Esophagus (tissue), 2 donors: ENCODE measurements around the gene GCN1. TPM values are rescaled to one million over a fixed set of nuclear protein-coding genes. Genes with fewer than 3 reads are reported as not detected.
"Not testable (repeated sequence)": the region's sequence is repeated elsewhere in the genome, so short reads cannot be mapped to it uniquely, and the experiment has no call there.

Experiments used
- H3K27ac ChIP-seq, 2 donors: one replicate each; pipeline ENCODE4 v1.5.1; 2013; ENCODE audit warnings: low read depth in 2 of 2, mild to moderate bottlenecking in 2 of 2, inconsistent platforms in 1 of 2, low read length in 1 of 2, moderate library complexity in 1 of 2
- H3K27me3 ChIP-seq, 2 donors: one replicate each; pipeline ENCODE4 v1.6.1; 2013; ENCODE audit warnings: low read length in 2 of 2, control low read depth in 1 of 2, mild to moderate bottlenecking in 1 of 2; ENCODE audit not compliant: insufficient read depth in 2 of 2, control insufficient read depth in 1 of 2
- H3K36me3 ChIP-seq, 2 donors: one replicate each; pipeline ENCODE4 v1.6.1; 2013; ENCODE audit warnings: low read length in 1 of 2; ENCODE audit not compliant: control insufficient read depth in 2 of 2, insufficient read depth in 2 of 2
- H3K4me1 ChIP-seq, 2 donors: one replicate each; pipeline ENCODE4 v1.6.1; 2013; ENCODE audit warnings: low read length in 1 of 2; ENCODE audit not compliant: control insufficient read depth in 2 of 2, insufficient read depth in 2 of 2
- H3K4me3 ChIP-seq, 2 donors: one replicate each; pipeline ENCODE4 v1.5.1; 2013; ENCODE audit warnings: low read length in 2 of 2, mild to moderate bottlenecking in 2 of 2, low read depth in 1 of 2, moderate library complexity in 1 of 2
- H3K9me3 ChIP-seq, 2 donors: one replicate each; pipeline ENCODE4 v1.6.1; 2013; ENCODE audit warnings: mild to moderate bottlenecking in 2 of 2, low read depth in 1 of 2, low read length in 1 of 2, moderate library complexity in 1 of 2; ENCODE audit not compliant: control insufficient read depth in 2 of 2, insufficient read depth in 1 of 2
- WGBS, 2 donors: extraction: QIAGEN DNeasy Blood & Tissue Kit; methylation state at CpG; one replicate each; pipeline ENCODE4 v1.1.7; 2013; 5-methylcytosine and 5-hydroxymethylcytosine counted together
- polyA plus RNA-seq, 2 donors: library from polyadenylated mRNA; stranded (reverse); fragments of 200-250 nt; gene quantifications; one replicate each; pipeline ENCODE4 v1.2.3, GENCODE V29; 2013
- donor health status: healthy with polysubstance abuse.
- donor health status: Bipolar disorder and iron deficiency.

GCN1 gene
- polyA plus RNA-seq, 2 donors: 22.9 to 28.1 TPM

DNA sequence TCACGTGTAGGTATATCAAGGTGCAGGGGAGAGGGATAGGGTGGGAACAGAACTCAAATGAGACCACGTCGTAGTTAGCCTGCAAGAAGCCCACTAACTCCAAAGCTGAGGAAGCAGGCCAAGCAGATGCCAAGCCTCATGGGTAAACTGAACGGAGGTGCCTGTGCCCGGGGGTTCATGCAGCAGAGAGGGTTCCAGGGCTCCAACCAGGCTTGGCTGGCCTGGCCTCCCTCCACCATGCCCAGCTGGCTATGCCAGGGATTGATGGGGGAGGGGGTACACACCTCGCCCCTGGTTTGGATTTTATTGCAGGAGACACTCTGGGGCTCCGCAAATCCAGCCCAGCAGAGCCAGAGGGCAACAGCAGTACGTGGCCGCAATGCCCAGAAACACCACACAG, 43.7 kb upstream of the GCN1 start:
- peaks cover 8 to 37% of the 10 kb centered on the region in 2 donors for H3K4me1 ChIP-seq
- no peaks in the 10 kb centered on the region for H3K36me3 ChIP-seq
- no peaks in the 10 kb centered on the region for H3K9me3 ChIP-seq
- H3K27ac ChIP-seq: peak overlapping the region; percentile 36 to 59
- WGBS, 2 donors: 68 to 71% methylated on average over 9 of the region's 9 CpGs
- no peaks in the 10 kb centered on the region for H3K27me3 ChIP-seq
- no peak overlapping the region for H3K4me3 ChIP-seq

DNA sequence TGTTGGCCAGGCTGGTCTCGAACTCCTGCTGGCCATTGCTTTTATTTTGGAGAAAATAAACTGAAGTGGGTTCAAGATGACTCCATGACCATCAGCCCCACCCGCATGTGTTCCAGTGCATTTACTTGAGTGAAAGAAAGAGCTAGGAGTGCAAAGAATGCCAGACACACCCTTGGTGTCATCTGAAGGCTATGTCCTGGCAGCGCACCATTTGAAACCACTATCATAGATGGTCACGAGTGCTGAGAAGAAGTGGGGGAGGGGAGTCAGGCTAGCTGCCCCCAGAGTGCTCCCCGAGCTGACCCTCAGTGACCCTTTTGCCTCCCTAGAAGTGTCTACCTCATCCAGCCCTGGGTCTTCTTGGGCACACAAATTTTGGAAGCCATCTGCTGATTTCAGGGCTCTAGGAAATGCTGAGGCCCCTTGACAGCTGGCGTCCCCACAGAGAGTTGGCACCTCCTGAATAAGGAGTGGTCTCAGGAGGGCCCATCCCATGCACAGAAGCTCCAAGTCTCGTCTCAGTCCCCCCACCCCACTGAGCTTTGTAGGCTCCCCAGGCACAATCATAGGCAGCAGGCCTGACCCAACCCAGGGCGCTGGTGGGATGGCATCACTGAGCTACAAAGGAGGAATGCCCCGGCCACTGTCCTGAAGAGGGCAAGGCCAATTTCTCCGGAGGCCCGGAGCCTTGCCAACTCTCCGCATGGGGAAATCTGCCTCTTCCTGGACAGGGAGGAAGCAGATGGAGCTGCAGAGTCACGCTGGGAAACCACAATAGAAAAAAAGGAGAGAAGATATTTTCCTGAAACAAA, 43.1 kb upstream of the GCN1 start:
- Histone ChIP-seq H3K4me1 (peaks cover 8 to 37% of the 10 kb centered on the region in 2 donors), H3K4me3 (no peak overlapping the region), H3K27ac (peak overlapping the region; percentile 36 to 59), H3K27me3 (no peaks in the 10 kb centered on the region), H3K36me3 (no peaks in the 10 kb centered on the region), H3K9me3 (no peaks in the 10 kb centered on the region)
- 53 to 61% methylated on average over 13 of the region's 13 CpGs for WGBS, 2 donors

DNA sequence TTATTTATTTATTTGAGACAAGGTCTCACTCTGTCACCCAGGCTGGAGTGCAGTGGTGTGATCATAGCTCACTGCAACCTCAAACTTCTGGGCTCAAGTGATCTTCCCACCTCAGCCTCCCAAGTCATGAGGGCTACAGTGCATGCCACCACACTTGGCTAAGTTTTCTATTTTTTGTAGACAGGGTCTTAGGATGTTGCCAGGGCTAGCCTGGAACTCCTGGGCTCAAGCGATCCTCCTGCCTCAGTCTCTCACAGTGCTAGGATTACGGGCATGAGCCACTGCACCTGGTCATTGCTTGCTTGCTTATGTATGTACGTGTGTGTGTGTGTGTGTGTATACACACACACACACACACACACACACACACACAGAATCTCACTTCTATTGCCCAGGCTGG, 42.3 kb upstream of the GCN1 start:
- H3K36me3 ChIP-seq, H3K27me3 ChIP-seq, H3K9me3 ChIP-seq, H3K4me3 ChIP-seq: not testable (repeated sequence)
- peaks cover 8 to 43% of the 10 kb centered on the region in 2 donors for H3K4me1 ChIP-seq
- WGBS, 2 donors: 84 to 87% methylated on average over 3 of the region's 3 CpGs
- H3K27ac ChIP-seq: peak overlapping the region in 1 of 2 donors; percentile 11

- peaks cover 14 to 43% of the 10 kb centered on the region in 2 donors for H3K4me1 ChIP-seq
- WGBS, 2 donors: 75 to 80% methylated on average over 18 of the region's 18 CpGs
- H3K9me3 ChIP-seq: no peaks in the 10 kb centered on the region
- H3K27me3 ChIP-seq: no peaks in the 10 kb centered on the region
- peak overlapping the region; percentile 52 to 89 for H3K27ac ChIP-seq
- no peaks in the 10 kb centered on the region for H3K36me3 ChIP-seq
- H3K4me3 ChIP-seq: no peak overlapping the region
Observed at GRCh38 chr12:120235369-120236323, 41.1 kb upstream of the GCN1 start.

GRCh38 chr12:120234643-120235368, 40.3 kb upstream of the GCN1 start:
- no peaks in the 10 kb centered on the region for H3K9me3 ChIP-seq
- H3K36me3 ChIP-seq: no peaks in the 10 kb centered on the region
- peaks cover 21 to 49% of the 10 kb centered on the region in 2 donors for H3K4me1 ChIP-seq
- H3K27me3 ChIP-seq: no peaks in the 10 kb centered on the region
- peak overlapping the region; percentile 52 to 89 for H3K27ac ChIP-seq
- H3K4me3 ChIP-seq: no peak overlapping the region
- WGBS, 2 donors: 28 to 31% methylated on average over 13 of the region's 13 CpGs

DNA sequence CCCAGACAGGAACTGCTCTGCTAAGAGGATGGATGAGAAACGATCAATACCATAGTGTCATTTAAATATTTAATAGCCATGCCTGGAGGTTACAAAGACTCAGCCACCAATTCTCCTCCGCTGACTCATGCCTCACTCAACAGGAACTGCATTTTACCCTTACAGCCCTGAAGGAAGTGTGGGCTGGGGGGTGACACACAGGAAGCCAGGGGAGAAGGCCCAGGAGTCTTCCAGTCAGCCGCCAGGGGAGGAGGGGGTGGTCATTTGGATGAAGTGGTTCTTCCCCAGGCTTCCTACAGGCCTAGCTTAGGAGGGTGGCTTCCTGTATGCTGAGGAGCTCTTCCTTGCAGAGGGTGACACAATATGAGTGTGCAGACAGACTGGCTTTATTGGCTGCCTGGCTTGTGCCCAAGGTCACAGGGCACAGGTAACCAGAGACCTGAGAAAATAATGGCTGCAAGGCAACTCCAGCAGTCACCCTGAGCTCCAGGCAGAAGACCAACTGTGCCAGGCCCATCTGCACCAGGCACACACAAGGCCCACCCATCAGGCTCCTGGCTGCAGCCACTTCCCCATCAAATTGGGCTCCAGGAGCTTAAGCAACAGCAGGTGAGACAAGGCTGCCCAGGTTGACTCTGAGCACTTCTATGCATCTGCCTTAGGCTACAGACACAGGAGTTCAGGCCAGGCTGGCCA, 36.9 kb upstream of the GCN1 start:
- Histone ChIP-seq H3K27ac (peak overlapping the region; percentile 61 to 90), H3K27me3 (no peaks in the 10 kb centered on the region), H3K4me3 (no peak overlapping the region), H3K36me3 (no peaks in the 10 kb centered on the region), H3K9me3 (no peaks in the 10 kb centered on the region), H3K4me1 (peaks cover 28 to 44% of the 10 kb centered on the region in 2 donors)
- WGBS, 2 donors: 15 to 21% methylated on average over 3 of the region's 3 CpGs

GRCh38 chr12:120230974-120231315, 36.4 kb upstream of the GCN1 start:
- H3K27ac ChIP-seq: peak overlapping the region; percentile 61 to 90
- no peaks in the 10 kb centered on the region for H3K36me3 ChIP-seq
- no peaks in the 10 kb centered on the region for H3K9me3 ChIP-seq
- H3K4me3 ChIP-seq: no peak overlapping the region
- 38 to 55% methylated on average over 6 of the region's 6 CpGs for WGBS, 2 donors
- peaks cover 28 to 45% of the 10 kb centered on the region in 2 donors for H3K4me1 ChIP-seq
- H3K27me3 ChIP-seq: no peaks in the 10 kb centered on the region

- peaks cover 26 to 44% of the 10 kb centered on the region in 2 donors for H3K4me1 ChIP-seq
- 28 to 33% methylated on average over 9 of the region's 9 CpGs for WGBS, 2 donors
- no peak overlapping the region for H3K4me3 ChIP-seq
Observed at GRCh38 chr12:120230326-120230973, 35.9 kb upstream of the GCN1 start.

More at GRCh38 chr12:120230326-120230973, 35.9 kb upstream of the GCN1 start:
- H3K36me3 ChIP-seq: no peaks in the 10 kb centered on the region
- peak overlapping the region; percentile 75 to 90 for H3K27ac ChIP-seq
- H3K27me3 ChIP-seq: no peaks in the 10 kb centered on the region
- no peaks in the 10 kb centered on the region for H3K9me3 ChIP-seq
